ENCODE results near the gene SS18L1.

SS18L1 gene

GRCh38 chr20:62227977-62228958 is 84.7 kb downstream of the SS18L1 start:
- DNase-seq: no peak

- no peak for DNase-seq
These were observed 85.5 kb downstream of the SS18L1 start for GRCh38 chr20:62228982-62229545.

- DNase-seq: no peak
These were observed 86.1 kb downstream of the SS18L1 start for GRCh38 chr20:62229667-62230066.

GRCh38 chr20:62230276-62230675 is 86.7 kb downstream of the SS18L1 start:
- no peak for DNase-seq

- DNase-seq: no peak
These were observed 87.1 kb downstream of the SS18L1 start for GRCh38 chr20:62230696-62231095.

GRCh38 chr20:62231292-62231691 is 87.7 kb downstream of the SS18L1 start:
- no peak for DNase-seq

Data from activated CD4-positive, alpha-beta T cell treated with anti-CD3 and anti-CD28 coated beads, Interleukin-2, amount 50 U/mL, for 16 hours (primary cell).